ENCODE measurements around the gene EML4. TPM values are rescaled to one million over a fixed set of nuclear protein-coding genes. Genes with fewer than 3 reads are reported as not detected.
"Not testable (repeated sequence)": the region's sequence is repeated elsewhere in the genome, so short reads cannot be mapped to it uniquely, and the experiment has no call there.

EML4 gene
- total and polyA plus RNA-seq, 11 donors: 2.3 to 32.8 (median 5.6) TPM

- Histone ChIP-seq H3K36me3 (peaks cover 0 to 54% (median 16%) of the 10 kb centered on the region in 9 donors), H3K4me1 (peaks cover 0 to 7% (median 3%) of the 10 kb centered on the region in 12 donors), H3K9me3 (no peaks in the 10 kb centered on the region), H3K27ac (no peak overlapping the region), H3K27me3 (no peaks in the 10 kb centered on the region), H3K4me3 (no peak overlapping the region)
- DNase-seq (no peak), ATAC-seq (no peak)
- no peak for TF ChIP-seq POLR2A (IDR thresholded peaks at IDR 0.05)
- TF ChIP-seq, protein P1, sequence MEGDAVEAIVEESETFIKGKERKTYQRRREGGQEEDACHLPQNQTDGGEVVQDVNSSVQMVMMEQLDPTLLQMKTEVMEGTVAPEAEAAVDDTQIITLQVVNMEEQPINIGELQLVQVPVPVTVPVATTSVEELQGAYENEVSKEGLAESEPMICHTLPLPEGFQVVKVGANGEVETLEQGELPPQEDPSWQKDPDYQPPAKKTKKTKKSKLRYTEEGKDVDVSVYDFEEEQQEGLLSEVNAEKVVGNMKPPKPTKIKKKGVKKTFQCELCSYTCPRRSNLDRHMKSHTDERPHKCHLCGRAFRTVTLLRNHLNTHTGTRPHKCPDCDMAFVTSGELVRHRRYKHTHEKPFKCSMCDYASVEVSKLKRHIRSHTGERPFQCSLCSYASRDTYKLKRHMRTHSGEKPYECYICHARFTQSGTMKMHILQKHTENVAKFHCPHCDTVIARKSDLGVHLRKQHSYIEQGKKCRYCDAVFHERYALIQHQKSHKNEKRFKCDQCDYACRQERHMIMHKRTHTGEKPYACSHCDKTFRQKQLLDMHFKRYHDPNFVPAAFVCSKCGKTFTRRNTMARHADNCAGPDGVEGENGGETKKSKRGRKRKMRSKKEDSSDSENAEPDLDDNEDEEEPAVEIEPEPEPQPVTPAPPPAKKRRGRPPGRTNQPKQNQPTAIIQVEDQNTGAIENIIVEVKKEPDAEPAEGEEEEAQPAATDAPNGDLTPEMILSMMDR (IDR thresholded peaks at IDR 0.05): no peak
- intact Hi-C loops (cut with DNase I): no loop called here
- 96 to 98% (median 97%) methylated on average over 4 of the region's 4 CpGs for WGBS, 4 donors
Measured at GRCh38 chr2:42266236-42266635, 97.1 kb downstream of the EML4 start.

DNA sequence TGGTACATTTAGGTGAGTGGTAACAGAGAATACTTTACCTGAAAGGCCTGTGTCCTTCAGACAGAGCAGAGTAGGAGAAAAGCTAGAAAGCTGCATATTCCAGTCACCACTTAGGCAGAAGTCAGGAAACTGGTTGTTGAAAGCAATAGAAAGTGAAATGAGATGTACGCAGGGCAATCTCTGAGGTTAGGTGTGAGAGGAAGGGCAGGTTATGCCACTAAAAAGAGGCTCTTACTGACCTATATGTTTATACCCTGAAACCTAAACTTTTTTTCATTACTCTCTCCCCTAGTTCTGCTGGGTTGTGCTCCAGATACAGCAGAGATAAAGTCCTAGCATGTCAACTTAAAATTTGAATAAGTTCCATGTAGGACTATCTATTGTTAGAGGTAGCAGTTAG, 98.4 kb downstream of the EML4 start:
- Histone ChIP-seq H3K4me3 (no peak overlapping the region), H3K27ac (no peak overlapping the region), H3K9me3 (no peaks in the 10 kb centered on the region), H3K36me3 (peaks cover 0 to 46% (median 7%) of the 10 kb centered on the region in 9 donors), H3K27me3 (no peaks in the 10 kb centered on the region), H3K4me1 (peaks cover 0 to 11% (median 3%) of the 10 kb centered on the region in 12 donors)
- TF ChIP-seq, protein P1 (IDR thresholded peaks at IDR 0.05): no peak
- TF ChIP-seq POLR2A (IDR thresholded peaks at IDR 0.05): no peak
- DNase-seq: no peak
- no peak for ATAC-seq
- WGBS, 4 donors: 3 to 98% (median 68%) methylated on average over 1 of the region's 1 CpG
- intact Hi-C loops (cut with DNase I): no loop called here

DNA sequence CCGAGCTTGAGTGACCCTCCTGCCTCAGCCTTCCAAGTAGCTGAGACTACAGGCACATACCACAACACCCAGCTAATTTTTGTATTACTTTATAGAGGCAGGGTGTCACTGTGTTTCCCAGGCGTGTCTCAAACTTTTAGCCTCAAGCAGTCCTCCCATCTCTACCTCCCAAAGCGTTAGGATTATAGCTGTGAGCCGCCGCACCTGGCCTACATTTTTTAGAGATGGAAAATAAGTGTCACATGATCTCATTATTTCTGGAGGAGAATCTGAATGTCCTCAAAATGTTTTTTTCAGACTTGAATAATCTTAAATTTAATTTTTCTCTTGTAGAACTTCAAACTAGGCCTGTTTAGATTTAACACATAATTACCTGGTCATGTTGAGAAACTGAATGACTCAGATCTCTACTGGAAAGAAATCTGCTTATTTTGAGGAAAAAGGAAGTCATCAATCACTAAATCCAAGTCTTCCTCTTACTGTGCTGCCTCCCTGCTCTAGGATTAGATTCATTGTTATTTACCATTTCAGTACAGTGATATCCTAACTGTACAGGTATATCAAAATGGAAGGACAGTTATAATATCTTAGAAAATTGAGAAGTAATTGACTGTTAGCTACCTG, 99.5 kb downstream of the EML4 start:
- H3K4me1 ChIP-seq: peaks cover 0 to 11% (median 3%) of the 10 kb centered on the region in 12 donors
- no peak overlapping the region for H3K4me3 ChIP-seq
- H3K9me3 ChIP-seq: no peaks in the 10 kb centered on the region
- DNase-seq (no peak), ATAC-seq (no peak)
- H3K36me3 ChIP-seq: peaks cover 0 to 35% (median 5%) of the 10 kb centered on the region in 9 donors
- no peaks in the 10 kb centered on the region for H3K27me3 ChIP-seq
- intact Hi-C loops (cut with DNase I): no loop called here
- no peak overlapping the region for H3K27ac ChIP-seq
- no peak for TF ChIP-seq POLR2A (IDR thresholded peaks at IDR 0.05)
- TF ChIP-seq, protein P1 (IDR thresholded peaks at IDR 0.05): no peak
- 95 to 97% (median 96%) methylated on average over 5 of the region's 5 CpGs for WGBS, 4 donors

GRCh38 chr2:42270757-42271156, 101.6 kb downstream of the EML4 start:
- ATAC-seq: no peak
- H3K27me3 ChIP-seq: no peaks in the 10 kb centered on the region
- TF ChIP-seq POLR2A (IDR thresholded peaks at IDR 0.05): no peak
- TF ChIP-seq, protein P1 (IDR thresholded peaks at IDR 0.05): no peak
- 88 to 97% (median 96%) methylated on average over 5 of the region's 5 CpGs for WGBS, 4 donors
- H3K27ac ChIP-seq: no peak overlapping the region
- H3K4me1 ChIP-seq: peaks cover 0 to 11% (median 3%) of the 10 kb centered on the region in 12 donors
- H3K36me3 ChIP-seq: peaks cover 0 to 28% (median 0%) of the 10 kb centered on the region in 9 donors
- DNase-seq: no peak
- no peaks in the 10 kb centered on the region for H3K9me3 ChIP-seq
- intact Hi-C loops (cut with DNase I): no loop called here
- H3K4me3 ChIP-seq: no peak overlapping the region

DNA sequence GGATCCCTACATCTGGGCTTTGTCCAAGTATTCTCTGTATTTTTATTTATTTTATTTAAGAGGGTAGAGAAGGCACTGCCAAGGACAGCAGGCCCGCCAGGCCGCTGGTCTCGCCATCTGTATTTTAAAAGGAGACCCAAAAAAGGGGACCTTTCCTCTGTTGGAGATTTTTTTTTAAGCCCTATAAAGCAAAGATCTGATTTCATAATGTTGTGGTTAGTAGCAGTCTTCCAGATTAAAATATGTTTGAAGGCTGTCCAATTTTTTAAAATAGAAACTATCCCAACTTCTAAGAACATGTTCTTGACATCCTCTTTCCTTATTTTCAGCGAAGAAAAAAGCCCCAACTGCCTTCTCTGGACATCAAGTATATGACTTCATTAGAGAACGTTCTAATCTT, 102.1 kb downstream of the EML4 start:
- H3K27me3 ChIP-seq; H3K27ac ChIP-seq; DNase-seq; intact Hi-C loops (cut with DNase I); H3K4me3 ChIP-seq; ATAC-seq; H3K9me3 ChIP-seq: not testable (repeated sequence)
- H3K4me1 ChIP-seq: peaks cover 0 to 11% (median 3%) of the 10 kb centered on the region in 12 donors
- 77 to 83% (median 79%) methylated on average over 5 of the region's 5 CpGs for WGBS, 4 donors
- peaks cover 0 to 25% (median 0%) of the 10 kb centered on the region in 9 donors for H3K36me3 ChIP-seq

All from heart left ventricle (tissue), 16 donors.